Fibroblast of skin of right quadriceps (primary cell): Measurements from ENCODE around the gene PNKD.
A peak's percentile ranks its signal among the peaks of the same experiment; 100 is the strongest.

Experiments used
- DNase-seq: peaks from one replicate; pipeline ENCODE4 v3.0.0-alpha.2; 2013

PNKD gene

GRCh38 chr2:218269900-218270720 is at the start of gene PNKD, which contains the start of gene AAMP:
Gene PNKD, plus strand, starts transcription at chr2:218270519. Its CDS starts 17 bp downstream, at chr2:218270536.
Gene AAMP, minus strand, starts transcription at chr2:218270137. Its CDS starts 51 bp downstream, at chr2:218270086.
- peak; percentile 100 for DNase-seq

GRCh38 chr2:218221000-218221399 is 49.3 kb upstream of the PNKD start:
- no peak for DNase-seq

- DNase-seq: no peak
Observed at GRCh38 chr2:218223046-218223445, 47.3 kb upstream of the PNKD start.

- DNase-seq: no peak
Observed at GRCh38 chr2:218224186-218224585, 46.1 kb upstream of the PNKD start.

GRCh38 chr2:218226903-218227302 is 43.4 kb upstream of the PNKD start:
- no peak for DNase-seq

- peak; percentile 28 for DNase-seq
Observed at GRCh38 chr2:218228366-218229090, 41.8 kb upstream of the PNKD start.

GRCh38 chr2:218229239-218229638 is 41.1 kb upstream of the PNKD start:
- peak; percentile 90 for DNase-seq

- peak; percentile 27 for DNase-seq
Observed at GRCh38 chr2:218229851-218230250, 40.5 kb upstream of the PNKD start.

- DNase-seq: peak; percentile 27
Observed at GRCh38 chr2:218230882-218231281, 39.4 kb upstream of the PNKD start.

- DNase-seq: no peak
Observed at GRCh38 chr2:218233543-218233942, 36.8 kb upstream of the PNKD start.

GRCh38 chr2:218234521-218234920 is 35.8 kb upstream of the PNKD start:
- no peak for DNase-seq

GRCh38 chr2:218235017-218235416 is 35.3 kb upstream of the PNKD start:
- DNase-seq: no peak

- no peak for DNase-seq
Observed at GRCh38 chr2:218236829-218237228, 33.5 kb upstream of the PNKD start.

- no peak for DNase-seq
Observed at GRCh38 chr2:218238887-218239286, 31.4 kb upstream of the PNKD start.

- no peak for DNase-seq
Observed at GRCh38 chr2:218244204-218244603, 26.1 kb upstream of the PNKD start.

- DNase-seq: no peak
Observed at GRCh38 chr2:218244665-218245064, 25.7 kb upstream of the PNKD start.

GRCh38 chr2:218245214-218245613 is 25.1 kb upstream of the PNKD start:
- no peak for DNase-seq

GRCh38 chr2:218249691-218250090 is 20.6 kb upstream of the PNKD start:
- DNase-seq: no peak

GRCh38 chr2:218252509-218253231 is 17.6 kb upstream of the PNKD start:
- DNase-seq: no peak

- no peak for DNase-seq
Observed at GRCh38 chr2:218253232-218253625, 17.1 kb upstream of the PNKD start.

- peak; percentile 47 for DNase-seq
Observed at GRCh38 chr2:218255446-218255845, 14.9 kb upstream of the PNKD start.

GRCh38 chr2:218256612-218257350 is 13.5 kb upstream of the PNKD start:
- DNase-seq: no peak
